Measurements from ENCODE around the gene PDX1.

The PDX1 gene

DNA sequence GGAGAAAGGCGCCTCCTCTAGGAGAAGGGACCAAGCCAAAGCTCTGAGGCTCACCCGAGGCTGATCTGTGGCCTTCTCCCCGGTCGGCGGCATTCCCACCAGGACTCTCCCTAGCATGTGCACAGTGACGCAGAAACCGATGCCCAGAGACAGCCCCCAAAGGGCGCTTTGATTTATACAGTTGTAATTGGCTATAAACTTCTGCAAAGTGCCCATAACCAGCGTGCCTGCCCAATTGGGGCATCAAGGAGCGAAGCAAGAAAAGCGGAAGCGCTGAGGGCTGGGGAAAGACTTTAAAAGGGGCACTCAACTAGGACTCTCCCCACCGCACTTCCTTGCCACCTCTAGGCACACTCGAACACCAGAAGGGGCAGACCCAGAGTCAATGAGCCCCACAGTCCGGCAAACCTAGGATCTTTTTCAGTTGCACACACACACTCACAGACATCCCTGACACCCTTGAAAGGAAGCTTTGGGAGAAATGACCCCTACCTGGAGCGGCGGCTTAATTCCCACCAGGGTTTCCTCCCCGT, 47.5 kb downstream of the PDX1 start:
- Mint-ChIP-seq H3K27ac (peak overlapping the region; percentile 50), H3K36me3 (ENCODE audit: low read depth) (no peaks in the 10 kb centered on the region), H3K4me3 (peak overlapping the region; percentile 97), H3K27me3 (ENCODE audit: low read depth, poor library complexity) (peaks cover 8% of the 10 kb centered on the region), H3K9me3 (no peaks in the 10 kb centered on the region), H3K4me1 (peaks cover 82% of the 10 kb centered on the region)
- TF ChIP-seq, protein P1, sequence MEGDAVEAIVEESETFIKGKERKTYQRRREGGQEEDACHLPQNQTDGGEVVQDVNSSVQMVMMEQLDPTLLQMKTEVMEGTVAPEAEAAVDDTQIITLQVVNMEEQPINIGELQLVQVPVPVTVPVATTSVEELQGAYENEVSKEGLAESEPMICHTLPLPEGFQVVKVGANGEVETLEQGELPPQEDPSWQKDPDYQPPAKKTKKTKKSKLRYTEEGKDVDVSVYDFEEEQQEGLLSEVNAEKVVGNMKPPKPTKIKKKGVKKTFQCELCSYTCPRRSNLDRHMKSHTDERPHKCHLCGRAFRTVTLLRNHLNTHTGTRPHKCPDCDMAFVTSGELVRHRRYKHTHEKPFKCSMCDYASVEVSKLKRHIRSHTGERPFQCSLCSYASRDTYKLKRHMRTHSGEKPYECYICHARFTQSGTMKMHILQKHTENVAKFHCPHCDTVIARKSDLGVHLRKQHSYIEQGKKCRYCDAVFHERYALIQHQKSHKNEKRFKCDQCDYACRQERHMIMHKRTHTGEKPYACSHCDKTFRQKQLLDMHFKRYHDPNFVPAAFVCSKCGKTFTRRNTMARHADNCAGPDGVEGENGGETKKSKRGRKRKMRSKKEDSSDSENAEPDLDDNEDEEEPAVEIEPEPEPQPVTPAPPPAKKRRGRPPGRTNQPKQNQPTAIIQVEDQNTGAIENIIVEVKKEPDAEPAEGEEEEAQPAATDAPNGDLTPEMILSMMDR (IDR thresholded peaks at IDR 0.05), result no peak
- DNase-seq, result no peak

GRCh38 chr13:27967736-27968315, 48.0 kb downstream of the PDX1 start:
- Mint-ChIP-seq H3K9me3 (no peaks in the 10 kb centered on the region), H3K36me3 (ENCODE audit: low read depth) (no peaks in the 10 kb centered on the region), H3K27ac (peak overlapping the region; percentile 50), H3K4me1 (peaks cover 82% of the 10 kb centered on the region), H3K4me3 (peak overlapping the region; percentile 97), H3K27me3 (ENCODE audit: low read depth, poor library complexity) (peaks cover 8% of the 10 kb centered on the region)
- TF ChIP-seq, protein P1 (IDR thresholded peaks at IDR 0.05), result no peak
- DNase-seq, result peak; percentile 54

DNA sequence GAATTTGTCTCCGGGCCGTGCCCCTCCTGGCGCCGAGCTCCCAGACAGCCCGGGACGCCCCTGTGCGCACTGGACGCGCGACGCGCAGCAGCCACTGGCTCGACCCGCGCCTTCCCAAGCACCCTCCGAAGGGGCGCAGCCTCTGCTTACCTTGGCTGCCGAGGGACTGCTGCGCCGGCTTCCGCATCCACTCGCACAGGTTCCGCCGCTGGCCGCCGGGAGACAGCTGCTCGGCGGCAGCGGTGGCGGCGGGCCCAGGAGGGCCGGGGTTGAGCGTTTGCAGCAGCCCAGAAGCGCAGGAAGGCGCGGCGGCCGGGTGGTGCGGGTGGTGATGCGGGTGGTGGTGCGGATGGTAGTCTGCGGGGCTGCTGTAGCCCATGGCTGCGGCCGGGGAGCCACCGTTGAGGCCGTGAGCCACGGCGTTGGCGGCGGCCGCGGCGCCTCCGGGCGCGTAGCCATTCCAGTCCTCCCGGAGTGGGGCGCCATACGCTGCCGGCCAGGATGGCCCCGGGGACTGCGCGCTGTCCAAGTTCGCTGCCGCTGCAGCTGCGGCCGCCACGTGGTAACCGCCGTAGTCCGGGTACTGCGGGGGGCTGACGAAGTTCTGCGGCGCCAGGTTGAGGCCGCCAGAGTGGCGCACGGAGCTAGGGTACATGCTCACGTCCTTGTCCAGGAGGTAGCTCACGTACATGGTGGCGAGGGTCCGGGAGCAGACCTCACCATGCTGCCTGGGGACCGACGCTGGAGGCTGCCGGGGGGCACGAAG, 48.7 kb downstream of the PDX1 start:
- DNase-seq, result peak; percentile 67
- peaks cover 82% of the 10 kb centered on the region for H3K4me1 Mint-ChIP-seq
- peak overlapping the region; percentile 97 for H3K4me3 Mint-ChIP-seq

GRCh38 chr13:27969082-27969865, 49.5 kb downstream of the PDX1 start, which contains the start of gene CDX2:
CDX2 (minus strand) TSS chr13:27969315; CDS start chr13:27969006, 309 bp downstream.
- Mint-ChIP-seq H3K27me3 (ENCODE audit: low read depth, poor library complexity) (peaks cover 5% of the 10 kb centered on the region), H3K27ac (peak within 1 kb of the TSS; percentile 90)

More for the DNA sequence above, 48.7 kb downstream of the PDX1 start:
- Mint-ChIP-seq H3K9me3 (no peaks in the 10 kb centered on the region), H3K36me3 (ENCODE audit: low read depth) (no peaks in the 10 kb centered on the region), H3K27ac (no peak overlapping the region), H3K27me3 (ENCODE audit: low read depth, poor library complexity) (peaks cover 5% of the 10 kb centered on the region)
- TF ChIP-seq, protein P1 (IDR thresholded peaks at IDR 0.05), result no peak

DNA sequence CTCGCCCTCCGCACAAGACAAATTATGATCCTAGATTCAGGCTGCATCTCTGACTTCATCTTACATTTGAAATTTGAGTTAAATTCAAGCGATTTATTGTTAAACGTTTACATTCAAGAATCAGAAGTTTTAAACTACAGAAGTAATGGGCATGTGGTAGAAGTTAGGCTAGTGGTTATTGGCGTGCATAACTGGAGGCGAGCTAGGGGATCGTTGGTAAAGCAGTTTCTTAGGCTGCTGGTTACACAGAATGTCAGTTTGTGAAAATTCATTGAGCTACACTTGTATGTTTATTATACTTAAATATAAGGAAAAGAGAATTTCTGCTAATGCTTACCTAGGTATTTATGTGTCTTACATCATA, 50.0 kb downstream of the PDX1 start:
- H3K4me1 Mint-ChIP-seq, result peaks cover 82% of the 10 kb centered on the region
- no peaks in the 10 kb centered on the region for H3K36me3 Mint-ChIP-seq (ENCODE audit: low read depth)
- TF ChIP-seq, protein P1 (IDR thresholded peaks at IDR 0.05), result no peak
- no peaks in the 10 kb centered on the region for H3K9me3 Mint-ChIP-seq
- peaks cover 5% of the 10 kb centered on the region for H3K27me3 Mint-ChIP-seq (ENCODE audit: low read depth, poor library complexity)
- DNase-seq, result no peak
- peak overlapping the region; percentile 90 for H3K27ac Mint-ChIP-seq
- peak overlapping the region; percentile 97 for H3K4me3 Mint-ChIP-seq

More at GRCh38 chr13:27969082-27969865, 49.5 kb downstream of the PDX1 start, which contains the start of gene CDX2:
- Mint-ChIP-seq H3K4me3 (peak within 1 kb of the TSS; percentile 97), H3K9me3 (no peaks in the 10 kb centered on the region), H3K4me1 (peaks cover 82% of the 10 kb centered on the region), H3K36me3 (ENCODE audit: low read depth) (no peaks in the 10 kb centered on the region)
- DNase-seq, result peak; percentile 71
- TF ChIP-seq, protein P1 (IDR thresholded peaks at IDR 0.05), result no peak

Measured in nephron progenitor cell (in vitro differentiated cells).